ENCODE measurements around the gene DDX23.

The DDX23 gene

DNA sequence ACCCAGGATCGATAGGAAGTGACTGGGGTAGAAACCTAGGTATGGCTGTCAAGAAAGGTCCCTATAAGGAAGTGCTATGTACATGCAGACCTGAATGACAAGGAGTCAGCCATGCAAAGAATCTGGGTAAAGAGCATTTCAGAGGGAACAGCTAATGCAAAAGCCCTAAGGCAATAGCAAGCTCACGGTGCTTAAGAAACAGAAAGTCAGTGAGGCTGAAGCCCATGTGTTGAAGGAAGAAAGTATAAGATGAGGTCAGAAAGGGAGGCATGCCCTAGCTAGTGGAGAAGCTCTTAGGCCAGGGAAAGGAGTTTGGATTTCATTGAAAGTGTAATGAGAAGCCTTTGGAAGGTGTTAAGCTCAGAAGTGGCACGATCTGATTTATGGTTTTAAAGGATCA lies 57.1 kb downstream of the DDX23 start:
- no peak for FAIRE-seq

DNA sequence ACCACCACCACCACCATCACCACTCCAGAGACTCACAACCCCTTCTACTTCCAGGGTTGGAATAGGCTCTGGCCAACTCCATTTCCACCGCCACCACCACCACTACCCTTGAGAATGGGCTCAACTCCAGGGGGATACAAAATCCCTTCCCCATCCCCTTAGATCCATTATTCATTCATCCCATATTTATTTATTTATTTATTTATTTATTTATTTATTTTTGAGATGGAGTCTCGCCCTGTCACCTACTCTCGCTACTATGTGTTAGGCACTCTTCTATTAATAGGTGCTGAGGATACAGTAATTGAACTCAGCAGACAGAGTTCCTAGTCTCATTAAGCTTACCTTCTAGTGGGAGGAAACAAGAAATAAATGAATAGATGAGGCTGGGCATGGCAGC lies 58.3 kb downstream of the DDX23 start:
- FAIRE-seq = no peak

DNA sequence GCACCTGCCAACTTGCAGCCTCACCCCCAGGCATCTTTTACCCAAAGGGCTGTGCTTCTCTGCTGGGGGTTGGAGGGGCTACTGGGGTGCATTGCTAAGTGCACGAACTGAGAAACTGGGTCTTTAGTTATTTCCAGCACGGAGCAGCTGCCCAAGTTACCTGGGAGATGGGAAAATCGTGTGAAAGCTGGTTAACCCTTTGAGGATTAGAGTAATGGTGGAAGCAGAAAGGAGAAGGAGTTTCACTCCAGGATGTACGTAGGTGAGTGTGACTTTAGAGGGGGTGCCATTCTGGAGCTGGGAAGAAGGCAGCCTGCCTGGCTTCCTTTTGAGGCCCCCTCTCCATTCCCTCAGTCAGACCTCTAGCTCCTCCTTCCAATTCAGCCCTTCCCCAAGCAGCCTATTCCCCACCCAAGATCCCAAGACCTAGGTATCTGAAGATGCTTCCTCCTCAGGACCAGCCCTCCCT lies 62.1 kb downstream of the DDX23 start:
- FAIRE-seq = no peak

DNA sequence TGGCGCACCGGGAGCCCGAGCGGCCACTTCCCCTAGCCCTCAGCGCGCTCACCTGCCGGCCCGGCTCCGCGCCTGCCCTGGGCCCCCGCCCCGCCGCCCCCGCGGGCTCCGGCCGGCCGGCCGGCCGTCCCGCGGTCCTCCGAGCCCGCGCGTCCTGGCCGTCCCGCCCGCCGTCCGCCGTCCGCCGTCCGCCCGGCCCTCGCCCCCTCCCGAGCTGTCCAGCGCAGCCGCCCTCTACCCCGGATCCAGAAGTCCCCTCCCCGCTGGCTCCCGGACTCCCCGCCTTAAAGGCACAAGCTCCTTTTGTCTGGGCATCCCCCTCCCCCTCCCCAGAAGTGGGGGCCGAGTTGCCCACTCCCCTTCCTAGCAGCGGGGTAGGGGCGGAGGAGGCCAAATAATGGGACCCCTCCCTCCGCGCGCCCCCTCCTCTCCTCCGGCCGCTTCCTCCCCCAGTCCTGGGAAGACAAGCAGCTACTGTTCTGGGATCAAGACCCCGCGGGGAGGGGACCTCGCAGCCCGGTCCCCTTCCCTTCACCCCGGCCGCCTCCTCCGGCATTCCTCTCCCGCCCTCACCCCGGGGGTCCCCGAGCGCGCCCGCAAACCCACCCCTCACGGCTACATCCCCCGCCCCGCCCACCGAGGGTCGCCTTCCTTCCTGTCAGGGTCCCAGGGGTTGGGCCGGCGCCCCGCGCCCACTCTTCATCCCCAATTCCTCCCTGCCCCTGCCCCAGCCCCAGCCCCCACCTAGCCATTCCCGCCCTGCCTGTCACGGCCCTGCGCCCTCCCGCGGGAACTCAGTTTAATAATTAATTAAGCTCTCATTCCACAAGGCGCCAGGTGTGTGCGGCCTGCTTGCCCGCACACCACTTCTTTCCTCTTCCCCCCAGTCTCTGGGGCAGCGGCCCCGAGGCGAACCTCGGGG lies 62.8 kb downstream of the DDX23 start, which contains the start of gene ADCY6:
ADCY6 (minus strand) TSS at position 236 of the 922 bp plus-strand sequence. CDS start 5,655 bp downstream, outside the sequence.
- no peak for FAIRE-seq

DNA sequence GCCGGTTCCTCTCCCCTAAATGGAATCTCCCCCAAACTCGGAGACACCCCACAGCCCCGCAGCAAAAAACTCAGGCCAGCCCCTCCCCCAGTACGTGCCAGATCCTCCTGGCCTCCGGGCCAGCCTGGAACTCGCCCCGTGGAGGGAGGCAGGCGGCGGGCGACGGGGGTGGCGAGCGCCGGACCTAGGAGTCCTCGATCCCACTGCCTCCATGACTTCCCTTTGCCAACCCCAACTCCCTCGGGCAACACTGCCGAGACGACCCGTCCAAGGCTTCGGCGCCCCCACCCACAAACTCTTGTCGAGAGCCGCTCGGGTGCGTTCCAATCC lies 63.5 kb downstream of the DDX23 start:
- FAIRE-seq = no peak

DNA sequence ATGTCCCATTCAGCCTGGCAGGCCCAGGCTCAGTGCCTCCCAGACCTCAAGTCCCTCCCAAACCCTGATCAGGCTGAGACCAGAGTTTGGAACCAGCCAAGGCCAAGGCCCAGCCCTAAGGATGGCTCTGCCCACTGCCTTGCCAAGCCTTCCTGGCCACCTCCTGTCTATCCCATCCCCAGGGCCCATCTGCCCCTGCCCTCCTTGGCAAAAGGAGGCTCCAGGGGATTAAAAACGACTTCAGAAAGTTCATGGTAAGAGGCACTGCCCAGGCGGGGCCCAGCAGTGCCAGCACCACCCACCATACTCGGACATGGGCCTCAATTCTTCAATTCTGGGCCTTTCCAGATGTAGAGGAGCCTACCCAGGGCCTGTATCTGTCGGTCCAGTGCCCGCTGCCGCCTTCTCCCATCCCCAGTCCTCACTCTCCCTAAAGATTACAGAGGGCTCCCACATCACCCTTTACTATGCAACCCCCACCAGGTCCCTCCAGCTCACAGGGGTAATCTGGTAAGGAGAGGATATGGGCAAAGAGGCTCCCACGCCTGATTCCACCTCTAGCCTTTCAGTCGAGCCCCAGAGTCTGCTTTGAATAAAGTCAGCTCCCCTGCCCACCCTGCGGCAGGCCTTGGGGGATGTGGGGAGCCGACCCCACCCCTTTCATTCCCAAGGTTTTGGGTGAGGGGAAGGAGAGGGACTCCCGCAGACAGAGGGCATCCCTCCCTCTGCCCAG lies 64.0 kb downstream of the DDX23 start:
- no peak for FAIRE-seq

DNA sequence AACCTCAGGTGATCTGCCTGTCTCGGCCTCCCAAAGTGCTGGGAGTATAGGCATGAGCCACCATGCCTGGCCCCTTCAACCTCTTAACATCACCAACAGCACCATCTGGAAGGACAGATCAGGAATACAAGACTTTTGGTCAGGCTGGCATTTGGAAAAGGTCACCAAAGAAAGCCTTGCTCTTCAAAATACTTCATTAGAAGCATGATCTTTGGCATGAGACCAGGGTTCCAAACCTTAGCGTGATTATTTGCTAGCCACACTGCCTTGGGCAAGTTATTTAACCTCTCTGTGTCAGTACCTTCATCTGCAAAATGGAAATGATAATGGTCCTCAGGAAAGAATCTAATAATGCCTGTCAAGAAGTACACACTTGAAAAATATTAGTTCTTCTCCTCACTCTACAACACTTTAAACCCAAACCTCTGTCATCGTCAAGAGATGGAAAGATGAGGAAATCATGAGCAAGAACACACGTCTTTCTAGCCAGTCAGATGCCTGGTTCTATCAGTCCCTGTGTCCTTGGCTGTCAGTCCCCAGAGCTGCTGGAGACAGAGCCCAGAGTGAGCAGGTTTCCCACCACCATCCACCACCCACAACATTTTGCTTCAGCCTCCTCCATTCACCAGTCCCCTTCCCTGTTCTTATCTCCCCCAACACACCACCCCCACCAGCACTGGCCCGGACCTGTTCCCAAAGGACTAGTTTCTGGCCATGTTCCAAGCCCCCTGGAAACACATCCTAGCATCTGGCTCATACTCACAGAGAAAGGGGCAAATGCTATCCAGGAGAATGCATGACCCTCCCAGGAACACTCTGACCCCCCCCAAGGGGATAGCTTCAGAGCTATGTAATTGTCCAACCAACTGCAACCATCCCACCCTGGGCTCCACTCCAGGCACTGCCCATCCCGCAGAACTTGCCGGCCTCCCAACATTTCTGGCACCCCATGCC lies 65.1 kb downstream of the DDX23 start:
- no peak for FAIRE-seq

DNA sequence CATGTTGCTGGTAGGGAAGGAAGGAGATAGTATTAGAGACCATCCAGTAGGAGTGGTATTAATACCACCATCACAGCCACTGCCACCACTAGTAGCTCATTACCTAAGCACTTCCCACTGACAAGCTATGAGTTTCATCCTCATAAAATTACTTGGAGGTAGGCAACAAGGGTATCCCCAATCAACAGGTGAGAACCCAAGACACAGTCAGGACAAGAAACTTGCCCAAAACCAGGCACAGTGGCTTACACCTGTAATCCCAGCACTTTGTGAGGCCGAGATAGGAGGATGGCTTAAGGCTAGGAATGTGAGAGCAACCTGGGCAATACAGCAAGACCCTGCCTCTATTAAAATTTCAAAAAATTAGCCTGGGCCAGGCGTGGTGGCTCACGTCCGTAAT lies 68.5 kb downstream of the DDX23 start:
- no peak for FAIRE-seq

DNA sequence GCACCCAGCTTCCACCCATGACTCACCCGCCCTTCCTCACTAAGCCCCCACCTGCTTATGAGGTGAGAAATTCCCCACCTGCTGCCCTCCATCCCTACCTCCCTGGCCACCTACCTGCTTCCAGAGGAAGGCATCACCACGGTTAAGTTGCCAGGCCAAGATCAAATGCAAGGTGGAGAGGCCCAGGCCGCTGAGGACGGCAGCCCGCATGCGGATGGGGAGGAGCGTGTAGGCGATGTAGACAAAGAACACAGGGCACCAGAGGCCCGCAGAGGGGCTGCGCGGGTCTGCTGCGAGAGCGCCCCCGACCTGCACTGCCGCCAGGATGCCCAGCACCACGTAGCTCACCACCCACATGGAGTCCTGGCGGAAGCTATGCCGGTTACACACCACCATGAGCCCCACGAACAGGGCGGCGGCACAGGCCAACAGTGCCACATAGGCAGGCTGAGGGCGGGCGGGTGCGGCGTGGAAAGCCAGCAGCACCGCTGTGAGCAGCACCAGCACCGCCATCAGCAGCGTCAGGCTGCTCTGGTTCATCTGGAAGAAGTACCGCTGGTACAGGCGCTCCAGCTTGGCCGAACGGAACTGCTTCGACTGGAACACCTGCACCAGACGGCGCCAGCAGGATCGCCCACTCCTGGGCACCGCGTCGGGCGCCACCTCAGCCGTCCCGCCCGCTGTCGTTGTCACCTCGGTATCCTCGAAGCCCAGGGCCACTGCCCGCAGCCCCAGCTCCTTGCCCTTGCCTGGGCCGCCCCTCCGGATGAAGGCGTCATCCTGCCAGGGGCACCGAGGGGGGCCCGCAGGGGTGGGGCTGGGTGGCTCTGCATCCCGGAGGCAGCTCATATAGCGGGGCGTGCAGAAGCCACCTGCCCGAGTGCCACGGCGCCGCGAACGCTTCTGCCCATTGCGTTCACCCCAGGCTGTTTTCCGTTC lies 69.2 kb downstream of the DDX23 start:
- FAIRE-seq = no peak

DNA sequence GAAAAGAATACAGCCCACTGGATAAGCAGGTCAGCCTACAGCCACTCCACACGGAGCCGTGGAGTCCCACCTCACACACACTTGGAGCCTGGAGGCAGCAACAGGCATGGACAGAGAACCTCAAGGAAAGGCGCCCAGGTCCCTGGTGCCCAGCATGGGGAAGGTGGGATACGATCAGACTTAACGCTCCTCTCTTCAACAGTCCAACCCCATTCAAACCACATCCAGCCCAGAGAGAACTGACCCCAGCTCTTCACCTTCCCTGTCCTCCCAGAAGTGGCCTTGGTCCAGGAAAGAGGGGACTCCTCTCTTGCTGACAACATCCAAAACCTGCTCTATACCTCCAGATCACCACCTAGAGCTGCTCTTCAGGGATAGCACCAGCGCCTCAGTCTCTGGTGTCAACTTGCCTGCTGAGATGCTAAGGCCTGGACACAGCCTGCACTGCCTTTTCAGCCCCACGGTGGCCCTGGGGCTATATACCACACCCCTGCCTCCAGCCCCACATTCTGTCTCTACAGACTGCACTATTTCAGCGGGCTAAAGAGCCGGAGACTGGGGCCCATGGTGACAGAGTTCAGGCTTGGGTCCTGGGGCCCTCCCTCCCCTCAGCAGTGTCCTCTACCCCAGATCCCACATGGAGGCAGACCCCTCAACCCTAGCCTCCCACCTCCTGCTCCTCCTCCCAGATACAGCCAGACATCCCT lies 70.1 kb downstream of the DDX23 start:
- no peak for FAIRE-seq

DNA sequence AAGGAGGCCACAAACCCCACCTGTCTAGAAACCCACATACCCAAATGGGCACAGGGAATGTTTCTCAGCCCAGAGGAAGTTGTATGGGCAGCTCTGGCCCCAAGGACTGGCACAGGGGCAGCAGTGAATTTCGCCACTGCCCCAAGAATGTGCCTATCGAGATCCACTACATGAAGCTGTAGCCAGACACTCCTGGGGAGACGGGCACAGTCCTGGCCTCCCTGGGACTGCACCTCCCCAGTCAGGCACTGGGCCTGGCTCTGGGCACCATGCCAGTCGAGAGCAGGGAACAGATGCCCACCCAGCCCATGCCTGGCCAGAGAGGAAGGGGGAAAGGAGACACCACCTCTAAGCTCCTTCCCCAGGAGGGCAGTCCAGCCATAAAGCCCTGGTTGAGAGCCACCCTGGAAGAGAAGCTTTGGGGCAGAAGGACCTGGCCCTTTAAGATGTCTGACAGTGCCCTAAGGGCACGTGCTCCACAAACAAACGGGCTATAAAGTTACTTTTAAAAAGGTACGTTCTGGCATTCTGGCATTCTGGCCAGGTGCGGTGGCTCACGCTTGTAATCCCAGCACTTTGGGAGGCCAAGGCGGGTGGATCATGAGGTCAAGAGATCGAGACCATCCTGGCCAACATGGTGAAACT lies 71.5 kb downstream of the DDX23 start:
- no peak for FAIRE-seq

DNA sequence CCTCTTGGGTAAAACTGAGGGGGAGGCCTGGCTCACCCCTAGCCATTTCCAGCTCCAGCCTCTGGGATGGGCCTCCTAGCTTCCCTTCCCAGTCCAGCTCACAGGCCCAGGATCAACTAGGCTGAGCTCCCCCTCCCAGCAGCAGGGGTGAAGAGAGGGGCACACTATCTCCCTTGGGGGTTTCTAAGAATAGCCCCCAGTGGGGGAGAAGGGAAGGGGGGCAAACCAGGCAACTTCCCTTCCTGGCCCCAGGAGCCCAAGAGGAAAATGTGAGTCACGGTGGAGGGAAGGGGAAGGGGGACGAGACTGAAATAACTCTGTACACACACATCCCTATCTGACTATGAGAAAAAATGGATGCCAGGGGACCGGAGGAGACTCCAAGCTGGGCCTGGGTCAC lies 72.1 kb downstream of the DDX23 start:
- FAIRE-seq = no peak
